GM23338 (cell line): ENCODE results near the gene MEI1. TPM values are rescaled to one million over a fixed set of nuclear protein-coding genes. Genes with fewer than 3 reads are reported as not detected.

Source experiments
- ATAC-seq: fragments of 200-7000 bp; cut with Tn5 transposase; 3 replicates; pipeline ENCODE4 v1.9.1; 2020
- DNase-seq: peaks from one replicate; pipeline ENCODE4 v3.0.0-alpha.2; 2015; ENCODE audit warnings: low spot score
- H2AFZ ChIP-seq: fragments of 200-600 bp; sonication (generic); 2 replicates; pipeline ENCODE4 v1.8.0; 2016; ENCODE audit warnings: antibody characterized with exemption, mild to moderate bottlenecking, moderate library complexity
- H3F3A ChIP-seq: fragments of 200-600 bp; sonication (generic); replicated peaks from 2 replicates; pipeline ENCODE4 v1.8.0; 2017; ENCODE audit warnings: antibody characterized with exemption, mixed run types, low read depth
- H3K27ac ChIP-seq: fragments of 200-600 bp; sonication (generic); 2 replicates; pipeline ENCODE4 v1.6.1; 2016; ENCODE audit warnings: low read depth
- H3K27me3 ChIP-seq: fragments of 200-600 bp; sonication (generic); 2 replicates; pipeline ENCODE4 v1.8.0; 2016; ENCODE audit warnings: mild to moderate bottlenecking, mixed run types, moderate library complexity; ENCODE audit not compliant: insufficient read depth
- H3K36me3 ChIP-seq: fragments of 200-600 bp; sonication (generic); 2 replicates; pipeline ENCODE4 v1.8.0; 2016; ENCODE audit warnings: mild to moderate bottlenecking; ENCODE audit not compliant: insufficient read depth
- H3K4me1 ChIP-seq: fragments of 200-600 bp; sonication (generic); 2 replicates; pipeline ENCODE4 v1.8.0; 2016; ENCODE audit warnings: mild to moderate bottlenecking, moderate library complexity; ENCODE audit not compliant: insufficient read depth
- H3K4me2 ChIP-seq: fragments of 200-600 bp; sonication (generic); 2 replicates; pipeline ENCODE4 v1.7.1; 2017; ENCODE audit warnings: mixed run types
- H3K4me3 ChIP-seq: fragments of 200-600 bp; sonication (generic); 2 replicates; pipeline ENCODE4 v1.6.1; 2016; ENCODE audit warnings: mixed run types
- H3K79me2 ChIP-seq: fragments of 200-600 bp; sonication (generic); replicated peaks from 2 replicates; pipeline ENCODE4 v1.8.0; 2017; ENCODE audit warnings: mild to moderate bottlenecking; ENCODE audit not compliant: insufficient read depth
- H3K9me2 ChIP-seq: fragments of 200-600 bp; sonication (generic); 2 replicates; pipeline ENCODE4 v1.8.0; 2017; ENCODE audit not compliant: insufficient read depth
- H4K20me1 ChIP-seq: fragments of 200-600 bp; sonication (generic); replicated peaks from 2 replicates; pipeline ENCODE4 v1.8.0; 2017; ENCODE audit warnings: mild to moderate bottlenecking; ENCODE audit not compliant: insufficient read depth
- H3K27ac Mint-ChIP-seq: 2 replicates; pipeline ENCODE4 v1.8.0; 2020; ENCODE audit warnings: inconsistent platforms, mild to moderate bottlenecking, moderate library complexity, mixed read lengths
- H3K27me3 Mint-ChIP-seq: 3 replicates; pipeline ENCODE4 v1.8.0; 2022; ENCODE audit warnings: low read depth, mild to moderate bottlenecking, moderate library complexity, mixed read lengths, inconsistent platforms; ENCODE audit not compliant: insufficient read depth, poor library complexity
- H3K36me3 Mint-ChIP-seq: 3 replicates; pipeline ENCODE4 v1.8.0; 2021; ENCODE audit warnings: low read depth, mild to moderate bottlenecking, inconsistent platforms, moderate library complexity, mixed read lengths
- H3K4me1 Mint-ChIP-seq: 3 replicates; pipeline ENCODE4 v1.8.0; 2020; ENCODE audit warnings: mild to moderate bottlenecking, inconsistent platforms, mixed read lengths
- H3K4me3 Mint-ChIP-seq: 3 replicates; pipeline ENCODE4 v1.8.0; 2021; ENCODE audit warnings: moderate library complexity, mild to moderate bottlenecking, inconsistent platforms, mixed read lengths
- H3K9me3 Mint-ChIP-seq: 3 replicates; pipeline ENCODE4 v1.8.0; 2020; ENCODE audit warnings: moderate library complexity, mild to moderate bottlenecking, inconsistent platforms, mixed read lengths
- CREB1 ChIP-seq: fragments of 250-450 bp; sonication (Bioruptor Pico); IDR thresholded peaks from 2 replicates; pipeline ENCODE4 v1.5.0; 2020; ENCODE audit warnings: low read depth, mild to moderate bottlenecking, moderate library complexity
- CTCF ChIP-seq, 2 experiments: fragments of 200-600 bp in 1 of 2; sonication (generic) in 1 of 2; conservative IDR thresholded peaks; 2 replicates each; pipeline versions ENCODE4 v1.5.1 to v1.6.1; 2016 to 2017; ENCODE audit warnings: antibody characterized with exemption in 2 of 2, low read depth in 2 of 2, mild to moderate bottlenecking in 2 of 2, moderate library complexity in 1 of 2
- ETS1 ChIP-seq: IDR thresholded peaks from 2 replicates; pipeline ENCODE4 v1.6.1; 2016; ENCODE audit warnings: antibody characterized with exemption
- EZH2 ChIP-seq: fragments of 200-600 bp; sonication (generic); IDR thresholded peaks from one replicate; pipeline ENCODE4 v1.8.0; 2017; ENCODE audit warnings: antibody characterized with exemption, mild to moderate bottlenecking, low read depth; ENCODE audit not compliant: unreplicated experiment
- EZH2phosphoT487 ChIP-seq: fragments of 200-600 bp; sonication (generic); IDR thresholded peaks from one replicate; pipeline ENCODE4 v1.8.1; 2018; ENCODE audit warnings: antibody characterized with exemption; ENCODE audit not compliant: unreplicated experiment
- NANOG ChIP-seq: IDR thresholded peaks from 2 replicates; pipeline ENCODE4 v1.6.1; 2016; ENCODE audit warnings: antibody characterized with exemption, borderline replicate concordance
- POLR2AphosphoS5 ChIP-seq: IDR thresholded peaks from 2 replicates; pipeline ENCODE4 v1.6.1; 2016; ENCODE audit warnings: antibody characterized with exemption, low read depth
- REST ChIP-seq: IDR thresholded peaks from one replicate; pipeline ENCODE4 v1.6.1; 2018; ENCODE audit warnings: antibody characterized with exemption; ENCODE audit not compliant: unreplicated experiment
- STAT1 ChIP-seq: IDR thresholded peaks from one replicate; pipeline ENCODE4 v1.6.1; 2016; ENCODE audit warnings: antibody characterized with exemption; ENCODE audit not compliant: unreplicated experiment
- ZNF114 ChIP-seq: fragments of 250-450 bp; sonication (Bioruptor Pico); IDR thresholded peaks from 2 replicates; pipeline ENCODE4 v1.5.0; 2020; ENCODE audit warnings: mild to moderate bottlenecking, moderate library complexity
- ZNF331 ChIP-seq: fragments of 250-450 bp; sonication (Bioruptor Pico); IDR thresholded peaks from 2 replicates; pipeline ENCODE4 v1.5.0; 2020; ENCODE audit warnings: low read depth, mild to moderate bottlenecking, moderate library complexity
- ZNF462 ChIP-seq: fragments of 250-450 bp; sonication (Bioruptor Pico); IDR thresholded peaks from 2 replicates; pipeline ENCODE4 v1.5.0; 2020; ENCODE audit warnings: mild to moderate bottlenecking, moderate library complexity
- polyA plus RNA-seq: library from polyadenylated mRNA; unstranded; fragments of >200 nt; fragmentation: Nextera tagmentation; extraction: Ambion mirVana; gene quantifications from 2 replicates; pipeline ENCODE4 v1.2.1, GENCODE V29; 2016
- total RNA-seq: library from RNA; depleted of rRNA; stranded (reverse); fragments of >200 nt; shearing (Covaris generic); gene quantifications from 2 replicates; pipeline ENCODE4 v1.2.3, GENCODE V29; 2014

The MEI1 gene
- total and polyA plus RNA-seq, 2 experiments from 2014 or later: 0.28 to 0.87 TPM

GRCh38 chr22:41658869-41659268, 40.4 kb upstream of the MEI1 start:
- H3K79me2 ChIP-seq: peaks cover 17% of the 10 kb centered on the region
- no peak overlapping the region for H3K27ac Mint-ChIP-seq
- no peaks in the 10 kb centered on the region for H3K27me3 ChIP-seq
- DNase-seq (no peak), ATAC-seq (no peak)
- H3K4me3 Mint-ChIP-seq: no peak overlapping the region
- peaks cover 78% of the 10 kb centered on the region for H3K36me3 ChIP-seq
- H3K4me3 ChIP-seq: no peak overlapping the region
- no peaks in the 10 kb centered on the region for H3K4me1 ChIP-seq
- H3K9me2 ChIP-seq: no peaks in the 10 kb centered on the region
- H3K27ac ChIP-seq: no peak overlapping the region
- H3K36me3 Mint-ChIP-seq: peaks cover 96% of the 10 kb centered on the region
- H3K4me1 Mint-ChIP-seq: no peaks in the 10 kb centered on the region
- peaks cover 7% of the 10 kb centered on the region for H4K20me1 ChIP-seq
- peaks cover 34% of the 10 kb centered on the region for H3F3A ChIP-seq
- no peaks in the 10 kb centered on the region for H3K9me3 Mint-ChIP-seq
- no peak overlapping the region for H2AFZ ChIP-seq
- H3K4me2 ChIP-seq: no peak overlapping the region
- peaks cover 2% of the 10 kb centered on the region for H3K27me3 Mint-ChIP-seq
- TF ChIP-seq EZH2phosphoT487 (no peak), ZNF331 (CRISPR knock-in tag) (no peak), REST (no peak), POLR2AphosphoS5 (no peak), ZNF462 (CRISPR knock-in tag) (no peak), CREB1 (no peak), ETS1 (no peak), CTCF (conservative IDR thresholded peaks at IDR 0.05; ENCODE audit: low read depth in 2 of 2) (no peak), EZH2 (no peak), ZNF114 (no peak), STAT1 (no peak), NANOG (no peak)
